Spleen (tissue), 11 donors: ENCODE measurements around the gene SH3D19. TPM values are rescaled to one million over a fixed set of nuclear protein-coding genes. Genes with fewer than 3 reads are reported as not detected.

Experiments
- DNase-seq: peaks from one replicate; pipeline ENCODE4 v3.0.0-alpha.2; 2020
- H3K27ac ChIP-seq, 8 donors: fragments of 200-600 bp; sonication (generic) in 7 of 8; 1 replicate in 4 of 8; 2 replicates in 4 of 8; pipeline versions ENCODE4 v1.5.0 to v1.8.0; 2016 to 2021; ENCODE audit warnings: inconsistent platforms in 4 of 8, mild to moderate bottlenecking in 4 of 8, moderate library complexity in 1 of 8
- H3K27me3 ChIP-seq, 7 donors: fragments of 200-600 bp; sonication (generic) in 6 of 7; replicated peaks in 1 of 7; 1 replicate in 4 of 7; 2 replicates in 3 of 7; pipeline versions ENCODE4 v1.5.0 to v1.8.0; 2016 to 2021; ENCODE audit warnings: inconsistent platforms in 3 of 7, mild to moderate bottlenecking in 1 of 7
- H3K36me3 ChIP-seq, 6 donors: fragments of 200-600 bp; sonication (generic) in 5 of 6; 1 replicate in 4 of 6; 2 replicates in 2 of 6; pipeline versions ENCODE4 v1.5.0 to v1.8.0; 2016 to 2021; ENCODE audit warnings: inconsistent platforms in 2 of 6
- H3K4me1 ChIP-seq, 6 donors: fragments of 200-600 bp; sonication (generic) in 5 of 6; 1 replicate in 3 of 6; 2 replicates in 3 of 6; pipeline versions ENCODE4 v1.5.0 to v1.8.0; 2016 to 2021; ENCODE audit warnings: inconsistent platforms in 3 of 6
- H3K4me3 ChIP-seq, 8 donors: fragments of 200-600 bp; sonication (generic) in 7 of 8; 1 replicate in 4 of 8; 2 replicates in 4 of 8; pipeline versions ENCODE4 v1.5.0 to v1.8.0; 2016 to 2021; ENCODE audit warnings: inconsistent platforms in 4 of 8, mild to moderate bottlenecking in 4 of 8, moderate library complexity in 2 of 8
- H3K9me3 ChIP-seq, 8 donors: fragments of 200-600 bp; sonication (generic) in 7 of 8; 1 replicate in 4 of 8; 2 replicates in 4 of 8; pipeline versions ENCODE4 v1.5.0 to v1.8.0; 2016 to 2021; ENCODE audit warnings: inconsistent platforms in 4 of 8
- POLR2A ChIP-seq, 3 donors: fragments of 450-650 bp; IDR thresholded peaks; one replicate each; pipeline ENCODE4 v1.5.1; 2017; ENCODE audit warnings: antibody characterized with exemption in 3 of 3, mild to moderate bottlenecking in 1 of 3
- POLR2AphosphoS5 ChIP-seq, 3 donors: sonication (generic); formaldehyde crosslinking; IDR thresholded peaks; one replicate each; pipeline ENCODE4 v1.5.1; 2017; ENCODE audit warnings: antibody characterized with exemption in 3 of 3
- WGBS, 5 donors: extraction: QIAGEN DNeasy Blood & Tissue Kit in 3 of 5; methylation state at CpG; one replicate each; pipeline versions ENCODE4 v1.1.5 to v1.1.7; 2013 to 2018; 5-methylcytosine and 5-hydroxymethylcytosine counted together
- intact Hi-C: fragments of 100-400 bp; cut with DNase I; formaldehyde crosslinking; loops from one replicate; pipeline ENCODE4 v1.15.0; 2023; ENCODE audit warnings: low total_unique reads
- polyA plus RNA-seq, 3 donors: library from polyadenylated mRNA; stranded (reverse); fragments of 200-250 nt; gene quantifications; one replicate each; pipeline ENCODE4 v1.2.1, GENCODE V29; 2013
- total RNA-seq, 7 donors: library from RNA; depleted of rRNA in 3 of 7; stranded (reverse); fragments of >200 nt in 3 of 7; fragmentation: NEBNext Ultra II Directional in 4 of 7; extraction: Animal tissue kit (Norgen Biotek cat#: 25700) in 4 of 7; gene quantifications; one replicate each; pipeline versions ENCODE4 v1.1.0 to v1.2.1, GENCODE V29; 2016 to 2021
- TF ChIP-seq, protein P1 (sequence below), 11 experiments: fragments of 200-600 bp in 7 of 11; fragments of 450-650 bp in 4 of 11; sonication (generic) in 4 of 11; IDR thresholded peaks in 8 of 11; conservative IDR thresholded peaks in 3 of 11; 1 replicate in 7 of 11; 2 replicates in 4 of 11; pipeline versions ENCODE4 v1.4.0 to v1.8.0; 2016 to 2021; ENCODE audit warnings: antibody characterized with exemption in 11 of 11, inconsistent platforms in 4 of 11, mild to moderate bottlenecking in 1 of 11
- donor health status: healthy with polysubstance abuse.
- donor health status: DM: no; HTN: no; CAD: no; lungs with moderate emphysema.
- donor health status: DM: no; HTN: no; CAD: no.
- donor health status: Bipolar disorder and iron deficiency.
- donor health status: healthy.
- donor health status: DM: no; HTN: no; CAD: no.
- donor health status: DM: yes; HTN: yes; CAD: no.

Gene SH3D19
- total and polyA plus RNA-seq, 10 donors: 3.0 to 33.3 (median 14.7) TPM

DNA sequence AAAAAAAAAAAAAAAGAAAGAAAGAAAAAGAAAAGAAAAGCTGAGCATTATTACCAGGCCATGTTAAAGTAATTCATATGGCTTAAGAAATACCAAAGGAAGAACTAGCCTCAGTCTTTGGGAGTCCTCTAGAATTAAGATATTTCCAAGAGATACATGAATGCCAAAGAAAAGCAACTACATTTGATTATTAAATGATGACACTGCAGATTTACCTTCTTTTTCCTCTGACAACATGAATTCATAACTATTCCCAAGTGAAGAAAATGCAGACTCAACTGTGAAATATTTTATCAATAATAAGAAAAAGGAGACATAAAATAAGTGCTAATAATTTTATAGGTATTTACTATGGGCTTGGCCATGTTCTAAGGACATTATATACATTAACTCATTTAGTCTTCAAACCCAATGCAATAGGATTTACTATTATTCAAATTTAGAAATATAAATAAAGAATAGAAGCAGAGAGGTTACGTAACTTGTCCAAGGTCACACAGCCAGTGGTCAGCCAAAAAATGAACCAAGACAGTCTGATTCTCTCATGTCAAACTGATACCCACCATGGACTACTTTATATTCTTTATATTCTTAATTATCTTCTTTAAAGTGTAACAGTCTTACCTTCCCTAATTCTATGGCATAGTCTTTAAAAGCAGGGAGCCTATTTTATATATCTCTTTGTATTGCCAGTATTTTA lies 6.9 kb downstream of the SH3D19 start:
- Histone ChIP-seq H3K4me1 (peaks cover 0 to 6% (median 0%) of the 10 kb centered on the region in 6 donors), H3K27ac (no peak overlapping the region), H3K4me3 (no peak overlapping the region), H3K27me3 (peaks cover 0 to 6% (median 0%) of the 10 kb centered on the region in 7 donors), H3K36me3 (no peaks in the 10 kb centered on the region), H3K9me3 (no peaks in the 10 kb centered on the region)
- no peak for DNase-seq
- intact Hi-C loops: no loop called here
- no peak for TF ChIP-seq POLR2A (IDR thresholded peaks at IDR 0.05)
- TF ChIP-seq, protein P1, sequence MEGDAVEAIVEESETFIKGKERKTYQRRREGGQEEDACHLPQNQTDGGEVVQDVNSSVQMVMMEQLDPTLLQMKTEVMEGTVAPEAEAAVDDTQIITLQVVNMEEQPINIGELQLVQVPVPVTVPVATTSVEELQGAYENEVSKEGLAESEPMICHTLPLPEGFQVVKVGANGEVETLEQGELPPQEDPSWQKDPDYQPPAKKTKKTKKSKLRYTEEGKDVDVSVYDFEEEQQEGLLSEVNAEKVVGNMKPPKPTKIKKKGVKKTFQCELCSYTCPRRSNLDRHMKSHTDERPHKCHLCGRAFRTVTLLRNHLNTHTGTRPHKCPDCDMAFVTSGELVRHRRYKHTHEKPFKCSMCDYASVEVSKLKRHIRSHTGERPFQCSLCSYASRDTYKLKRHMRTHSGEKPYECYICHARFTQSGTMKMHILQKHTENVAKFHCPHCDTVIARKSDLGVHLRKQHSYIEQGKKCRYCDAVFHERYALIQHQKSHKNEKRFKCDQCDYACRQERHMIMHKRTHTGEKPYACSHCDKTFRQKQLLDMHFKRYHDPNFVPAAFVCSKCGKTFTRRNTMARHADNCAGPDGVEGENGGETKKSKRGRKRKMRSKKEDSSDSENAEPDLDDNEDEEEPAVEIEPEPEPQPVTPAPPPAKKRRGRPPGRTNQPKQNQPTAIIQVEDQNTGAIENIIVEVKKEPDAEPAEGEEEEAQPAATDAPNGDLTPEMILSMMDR (IDR thresholded peaks at IDR 0.05 in 8 of 11, conservative IDR thresholded peaks at IDR 0.05 in 3 of 11): no peak
- TF ChIP-seq POLR2AphosphoS5 (IDR thresholded peaks at IDR 0.05): no peak
- 68 to 88% (median 79%) methylated on average over 1 of the region's 1 CpG for whole genome bisulfite sequencing, 5 donors

DNA sequence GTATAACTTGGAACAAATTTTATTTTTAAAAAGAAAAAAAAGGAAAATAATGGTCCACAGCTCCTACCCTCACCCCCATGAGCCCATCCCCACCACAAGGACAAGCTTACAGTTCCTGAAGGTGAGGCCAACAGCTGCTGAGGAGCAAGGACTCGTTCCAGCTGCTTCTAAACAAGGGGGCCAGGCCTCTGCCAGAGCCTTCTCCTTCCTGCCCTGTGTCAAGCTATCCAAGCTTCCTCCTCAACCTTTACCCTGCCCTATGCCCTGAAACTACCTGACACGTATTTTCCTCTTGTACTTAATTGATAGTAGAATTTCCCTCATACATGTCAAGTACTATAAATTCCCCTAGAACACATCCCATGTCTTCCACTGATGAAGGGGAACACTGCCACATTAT lies 8.8 kb downstream of the SH3D19 start:
- WGBS, 5 donors: 36 to 76% (median 46%) methylated on average over 2 of the region's 2 CpGs
- intact Hi-C loops: no loop called here
- H3K4me1 ChIP-seq: no peaks in the 10 kb centered on the region

DNA sequence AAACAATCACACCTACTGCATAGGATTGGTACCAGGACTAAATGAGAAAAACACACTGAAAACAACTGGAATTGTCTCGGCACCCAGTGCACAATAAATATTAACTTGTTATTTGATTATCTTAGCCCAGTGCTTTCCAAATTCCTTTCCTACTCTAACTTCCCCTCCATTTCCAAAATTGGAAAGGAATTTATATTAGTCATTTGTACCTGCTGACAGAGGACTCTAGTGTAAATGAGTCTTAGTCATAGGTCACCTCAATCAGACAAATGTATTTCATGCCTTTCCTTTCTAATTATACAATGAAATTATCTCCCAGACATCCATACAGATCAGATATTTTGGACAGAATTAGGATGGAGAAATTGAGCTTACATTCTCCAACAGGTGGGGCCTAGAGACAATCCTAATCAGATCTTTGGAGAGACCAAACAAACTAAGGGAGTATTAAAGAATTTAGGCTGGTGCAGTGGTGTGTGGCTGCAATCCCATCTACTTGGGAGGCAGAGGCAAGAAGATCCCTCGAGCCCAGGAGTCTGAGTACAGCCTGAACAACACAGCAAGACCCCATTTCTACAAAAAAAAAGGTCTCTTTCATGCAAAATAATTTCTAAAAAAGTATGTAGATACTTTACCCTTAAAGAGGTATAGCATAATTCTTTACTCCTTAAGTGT lies 10.1 kb downstream of the SH3D19 start:
- no peaks in the 10 kb centered on the region for H3K36me3 ChIP-seq
- TF ChIP-seq POLR2AphosphoS5 (IDR thresholded peaks at IDR 0.05) (no peak), POLR2A (IDR thresholded peaks at IDR 0.05) (no peak)
- TF ChIP-seq, protein P1 (IDR thresholded peaks at IDR 0.05 in 8 of 11, conservative IDR thresholded peaks at IDR 0.05 in 3 of 11): no peak
- H3K9me3 ChIP-seq: no peaks in the 10 kb centered on the region
- no peaks in the 10 kb centered on the region for H3K27me3 ChIP-seq
- 68 to 89% (median 85%) methylated on average over 2 of the region's 2 CpGs for WGBS, 5 donors
- intact Hi-C loops: no loop called here
- H3K27ac ChIP-seq: no peak overlapping the region
- H3K4me3 ChIP-seq: no peak overlapping the region
- H3K4me1 ChIP-seq: no peaks in the 10 kb centered on the region
- no peak for DNase-seq

More for the DNA sequence above, 8.8 kb downstream of the SH3D19 start:
- H3K4me3 ChIP-seq: no peak overlapping the region
- no peak overlapping the region for H3K27ac ChIP-seq
- no peaks in the 10 kb centered on the region for H3K36me3 ChIP-seq
- H3K9me3 ChIP-seq: no peaks in the 10 kb centered on the region
- H3K27me3 ChIP-seq: no peaks in the 10 kb centered on the region
- no peak for TF ChIP-seq POLR2A (IDR thresholded peaks at IDR 0.05)
- no peak for TF ChIP-seq POLR2AphosphoS5 (IDR thresholded peaks at IDR 0.05)
- TF ChIP-seq, protein P1 (IDR thresholded peaks at IDR 0.05 in 8 of 11, conservative IDR thresholded peaks at IDR 0.05 in 3 of 11): no peak
- no peak for DNase-seq

DNA sequence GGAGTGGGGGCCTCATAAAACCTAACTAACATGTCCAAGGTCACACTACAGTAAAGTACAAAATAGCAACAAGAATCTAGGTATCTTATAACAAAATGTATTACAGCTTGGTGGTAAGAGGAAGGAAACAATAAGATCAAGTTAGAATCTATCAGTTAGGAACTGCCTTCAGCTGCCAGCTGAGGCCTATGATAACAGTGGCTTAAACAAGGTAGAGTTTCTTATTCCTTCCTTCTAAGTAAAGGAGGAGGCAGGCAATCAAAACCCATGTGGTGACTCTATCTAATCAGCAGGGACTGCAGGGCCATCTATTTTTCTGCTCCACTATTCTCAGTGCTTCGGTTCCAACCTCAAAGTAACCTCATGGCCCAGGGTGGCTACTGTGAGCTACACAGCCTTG lies 10.9 kb downstream of the SH3D19 start:
- WGBS, 5 donors: 46 to 93% (median 82%) methylated on average over 1 of the region's 1 CpG
- Histone ChIP-seq H3K4me3 (no peak overlapping the region), H3K4me1 (no peaks in the 10 kb centered on the region), H3K27ac (no peak overlapping the region), H3K36me3 (no peaks in the 10 kb centered on the region), H3K9me3 (no peaks in the 10 kb centered on the region), H3K27me3 (no peaks in the 10 kb centered on the region)
- no peak for DNase-seq
- intact Hi-C loops: no loop called here
- TF ChIP-seq POLR2AphosphoS5 (IDR thresholded peaks at IDR 0.05) (no peak), POLR2A (IDR thresholded peaks at IDR 0.05) (no peak)
- TF ChIP-seq, protein P1 (IDR thresholded peaks at IDR 0.05 in 8 of 11, conservative IDR thresholded peaks at IDR 0.05 in 3 of 11): no peak
